OCI-LY3 (cell line): ENCODE measurements around the gene SNAP47.

ENCODE experiments used
- H2AFZ ChIP-seq: fragments of 200-600, 300-600 bp; shearing (Covaris generic); 2 replicates; pipeline ENCODE4 v1.6.0; 2014; ENCODE audit warnings: antibody characterized with exemption, low read depth, low read length
- H3K27ac ChIP-seq: fragments of 200-600, 300-600 bp; sonication (generic); 2 replicates; pipeline ENCODE4 v1.5.1; 2014; ENCODE audit warnings: mild to moderate bottlenecking, low read length, moderate library complexity, mixed read lengths
- H3K27me3 ChIP-seq: fragments of 200-600, 300-600 bp; sonication (generic); 2 replicates; pipeline ENCODE4 v1.6.1; 2014; ENCODE audit warnings: low read depth, low read length, mixed read lengths
- H3K36me3 ChIP-seq: fragments of 200-600, 300-600 bp; sonication (generic); replicated peaks from 2 replicates; pipeline ENCODE3; 2014; ENCODE audit warnings: low read depth, low read length, mixed read lengths
- H3K4me1 ChIP-seq: fragments of 300-600, 200-600 bp; sonication (generic); 2 replicates; pipeline ENCODE4 v1.6.1; 2014; ENCODE audit warnings: low read length, mixed read lengths
- H3K4me2 ChIP-seq: fragments of 200-600, 300-600 bp; sonication (generic); 2 replicates; pipeline ENCODE4 v1.6.1; 2014; ENCODE audit warnings: low read length, mixed read lengths
- H3K4me3 ChIP-seq: fragments of 300-600, 200-600 bp; sonication (generic); 2 replicates; pipeline ENCODE4 v1.5.1; 2014; ENCODE audit warnings: antibody characterized with exemption, mild to moderate bottlenecking, low read length, moderate library complexity
- H3K79me2 ChIP-seq: fragments of 300-600, 200-600 bp; shearing (Covaris generic); 2 replicates; pipeline ENCODE4 v1.6.1; 2014; ENCODE audit warnings: mild to moderate bottlenecking, low read length, mixed read lengths
- H3K9ac ChIP-seq: fragments of 300-600, 200-600 bp; shearing (Covaris generic); 2 replicates; pipeline ENCODE4 v1.6.0; 2014; ENCODE audit warnings: mild to moderate bottlenecking, low read length, moderate library complexity
- H3K9me3 ChIP-seq: fragments of 200-600, 300-600 bp; shearing (Covaris generic); 2 replicates; pipeline ENCODE4 v1.6.1; 2014; ENCODE audit warnings: low read length, mixed read lengths; ENCODE audit not compliant: insufficient read depth
- H4K20me1 ChIP-seq: fragments of 200-600, 300-600 bp; sonication (generic); 2 replicates; pipeline ENCODE4 v1.6.1; 2016; ENCODE audit warnings: low read length, mixed read lengths; ENCODE audit not compliant: insufficient read depth
- EZH2phosphoT487 ChIP-seq: fragments of 200-600 bp; shearing (Covaris generic); IDR thresholded peaks from 2 replicates; pipeline ENCODE4 v1.6.1; 2018; ENCODE audit warnings: antibody characterized with exemption, mixed run types, low read depth
- TF ChIP-seq, protein P1 (sequence below): fragments of 200-600, 300-600 bp; sonication (generic); IDR thresholded peaks from 2 replicates; pipeline ENCODE4 v1.5.1; 2014; ENCODE audit warnings: antibody characterized with exemption, low read length, low read depth

Gene SNAP47

DNA sequence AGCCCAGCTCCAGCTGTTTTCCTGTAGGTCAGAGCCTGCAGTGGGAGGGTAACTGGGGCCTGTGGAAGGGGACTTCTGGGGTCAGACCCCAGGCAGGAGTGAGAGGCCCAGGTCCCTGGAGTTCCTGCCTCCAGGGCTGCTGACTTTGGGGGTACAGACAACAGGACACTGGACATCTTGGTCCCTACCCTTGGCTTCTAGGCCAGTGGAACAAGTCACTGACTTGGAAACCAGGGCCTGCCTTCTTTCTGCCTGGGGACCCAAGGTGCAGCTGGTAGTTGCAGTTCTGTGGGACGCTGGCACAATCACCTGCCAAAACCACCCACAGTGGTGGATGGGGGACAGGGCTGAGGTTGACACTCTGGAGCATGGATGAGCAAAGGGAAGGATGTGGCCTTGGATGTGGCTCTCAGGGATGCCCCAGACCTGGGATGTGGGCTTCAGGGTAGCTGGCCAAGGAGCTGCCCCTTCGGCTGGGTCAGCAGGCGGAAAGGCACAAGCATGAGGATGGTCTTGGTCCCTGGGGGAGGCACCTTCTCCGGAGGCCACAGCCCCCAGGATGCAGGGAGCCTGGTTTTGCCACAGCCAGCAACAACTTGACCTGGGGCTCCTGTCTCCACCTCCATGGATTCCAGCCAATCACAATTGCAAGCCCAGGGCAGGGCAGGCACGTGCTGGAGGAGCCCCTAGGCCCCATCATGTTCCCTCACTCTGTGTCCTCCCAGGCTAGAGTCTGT is 5.9 kb upstream of the SNAP47 start:
- Histone ChIP-seq H3K4me1 (peaks cover 55% of the 10 kb centered on the region), H3K9me3 (peaks cover 10% of the 10 kb centered on the region; the same call in 1 of the 2 replicates), H3K9ac (peak overlapping the region; percentile 97), H3K4me2 (peak overlapping the region; percentile 98), H3K27me3 (no peaks in the 10 kb centered on the region), H3K27ac (peak overlapping the region; percentile 90), H3K4me3 (peak overlapping the region; percentile 95), H3K79me2 (peaks cover 51% of the 10 kb centered on the region), H3K36me3 (peaks cover 39% of the 10 kb centered on the region), H4K20me1 (peaks cover 14% of the 10 kb centered on the region), H2AFZ (no peak overlapping the region)
- TF ChIP-seq, protein P1, sequence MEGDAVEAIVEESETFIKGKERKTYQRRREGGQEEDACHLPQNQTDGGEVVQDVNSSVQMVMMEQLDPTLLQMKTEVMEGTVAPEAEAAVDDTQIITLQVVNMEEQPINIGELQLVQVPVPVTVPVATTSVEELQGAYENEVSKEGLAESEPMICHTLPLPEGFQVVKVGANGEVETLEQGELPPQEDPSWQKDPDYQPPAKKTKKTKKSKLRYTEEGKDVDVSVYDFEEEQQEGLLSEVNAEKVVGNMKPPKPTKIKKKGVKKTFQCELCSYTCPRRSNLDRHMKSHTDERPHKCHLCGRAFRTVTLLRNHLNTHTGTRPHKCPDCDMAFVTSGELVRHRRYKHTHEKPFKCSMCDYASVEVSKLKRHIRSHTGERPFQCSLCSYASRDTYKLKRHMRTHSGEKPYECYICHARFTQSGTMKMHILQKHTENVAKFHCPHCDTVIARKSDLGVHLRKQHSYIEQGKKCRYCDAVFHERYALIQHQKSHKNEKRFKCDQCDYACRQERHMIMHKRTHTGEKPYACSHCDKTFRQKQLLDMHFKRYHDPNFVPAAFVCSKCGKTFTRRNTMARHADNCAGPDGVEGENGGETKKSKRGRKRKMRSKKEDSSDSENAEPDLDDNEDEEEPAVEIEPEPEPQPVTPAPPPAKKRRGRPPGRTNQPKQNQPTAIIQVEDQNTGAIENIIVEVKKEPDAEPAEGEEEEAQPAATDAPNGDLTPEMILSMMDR, result no peak

DNA sequence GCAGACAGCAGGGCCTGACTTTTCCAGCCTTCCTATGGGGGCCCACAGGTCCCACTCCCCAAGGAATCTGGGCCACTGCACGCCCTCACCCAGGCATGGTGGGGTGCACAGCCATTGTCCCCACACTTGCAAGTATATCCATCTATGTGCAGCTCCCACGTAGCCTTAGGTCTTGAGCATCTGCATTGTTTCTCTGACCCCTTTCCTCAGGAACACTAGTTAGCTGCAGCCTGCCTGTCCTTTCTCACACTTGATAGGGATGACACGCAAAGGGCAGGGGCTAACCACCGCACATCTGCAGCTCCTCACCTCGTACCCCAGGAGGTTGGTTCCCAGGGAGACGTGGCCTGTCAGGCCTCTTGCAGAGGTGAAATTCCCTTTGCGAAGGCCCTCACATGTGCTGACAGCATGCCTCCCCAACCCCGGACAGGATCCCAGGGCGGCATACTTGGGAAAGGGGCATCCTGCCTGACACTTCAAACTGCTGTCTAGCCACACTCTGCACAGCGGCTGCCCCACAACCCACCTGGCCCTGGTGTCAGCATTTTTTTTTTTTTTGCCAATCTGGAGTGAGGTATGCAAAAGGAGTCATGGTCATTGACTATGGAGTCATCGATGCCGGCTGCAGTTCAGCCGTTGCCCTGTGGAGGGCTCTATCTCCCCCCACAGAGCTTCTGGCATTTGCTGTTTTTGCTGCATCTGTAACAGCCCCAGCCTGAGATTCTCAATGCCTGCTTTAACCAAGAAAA is 5.2 kb upstream of the SNAP47 start:
- peak overlapping the region; percentile 95 for H3K4me3 ChIP-seq
- H3K4me2 ChIP-seq, result peak overlapping the region; percentile 98
- H3K27ac ChIP-seq, result peak overlapping the region; percentile 90
- peaks cover 39% of the 10 kb centered on the region for H3K36me3 ChIP-seq
- H3K27me3 ChIP-seq, result no peaks in the 10 kb centered on the region
- no peak overlapping the region for H2AFZ ChIP-seq
- H3K79me2 ChIP-seq, result peaks cover 58% of the 10 kb centered on the region
- H3K9me3 ChIP-seq, result peaks cover 9% of the 10 kb centered on the region; the same call in 1 of the 2 replicates
- peaks cover 55% of the 10 kb centered on the region for H3K4me1 ChIP-seq
- peaks cover 14% of the 10 kb centered on the region for H4K20me1 ChIP-seq
- peak overlapping the region; percentile 97; the same call in 1 of the 2 replicates for H3K9ac ChIP-seq
- TF ChIP-seq, protein P1, result peak; percentile 73
- no peak for TF ChIP-seq EZH2phosphoT487

DNA sequence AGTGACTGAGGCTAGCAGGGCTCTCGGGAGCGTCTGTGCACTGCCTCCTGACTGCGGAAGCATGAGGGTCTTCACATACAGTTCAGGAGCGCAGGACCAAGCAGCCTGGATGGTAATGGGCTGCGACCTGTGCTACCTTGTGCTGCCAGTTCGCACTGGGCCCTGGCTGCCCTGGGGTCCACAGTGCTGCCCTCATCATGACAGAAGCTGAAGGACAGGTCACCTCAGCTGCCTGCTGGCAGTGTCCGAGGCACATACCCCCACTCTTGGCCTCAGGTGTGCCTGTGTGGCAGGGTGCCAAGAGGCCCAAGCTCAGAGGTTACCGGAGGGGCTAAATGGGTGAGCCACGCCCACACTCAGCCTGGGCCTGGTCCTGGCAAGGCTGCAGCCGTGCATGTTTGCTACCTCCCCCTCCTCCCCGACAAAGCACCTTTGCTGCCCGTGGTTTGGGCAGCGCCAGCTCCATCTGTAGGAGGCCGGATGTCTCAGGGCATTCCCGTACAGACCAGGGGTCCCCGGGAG is 4.5 kb upstream of the SNAP47 start:
- Histone ChIP-seq H3K4me3 (peak overlapping the region; percentile 26; the same call in 1 of the 2 replicates), H3K9me3 (peaks cover 4% of the 10 kb centered on the region; the same call in 1 of the 2 replicates), H3K4me1 (peaks cover 55% of the 10 kb centered on the region), H2AFZ (no peak overlapping the region), H4K20me1 (peaks cover 14% of the 10 kb centered on the region), H3K9ac (0 out of 2 replicates have a peak overlapping the region, but pooled peaks have one; percentile 4), H3K36me3 (peaks cover 39% of the 10 kb centered on the region), H3K79me2 (peaks cover 65% of the 10 kb centered on the region), H3K27me3 (no peaks in the 10 kb centered on the region), H3K27ac (peak overlapping the region; percentile 90), H3K4me2 (peak overlapping the region; percentile 98)
- TF ChIP-seq EZH2phosphoT487, result no peak
- TF ChIP-seq, protein P1, result no peak

- TF ChIP-seq EZH2phosphoT487, result no peak
- TF ChIP-seq, protein P1, result no peak
- H3K79me2 ChIP-seq, result peaks cover 70% of the 10 kb centered on the region
- H2AFZ ChIP-seq, result no peak overlapping the region
- H4K20me1 ChIP-seq, result peaks cover 14% of the 10 kb centered on the region
- H3K27me3 ChIP-seq, result no peaks in the 10 kb centered on the region
- H3K27ac ChIP-seq, result peak overlapping the region; percentile 90
- H3K9ac ChIP-seq, result no peak overlapping the region
- peaks cover 55% of the 10 kb centered on the region for H3K4me1 ChIP-seq
- H3K36me3 ChIP-seq, result peaks cover 39% of the 10 kb centered on the region
- H3K4me2 ChIP-seq, result peak overlapping the region; percentile 98; the same call in 1 of the 2 replicates
- H3K9me3 ChIP-seq, result peaks cover 4% of the 10 kb centered on the region; the same call in 1 of the 2 replicates
- H3K4me3 ChIP-seq, result no peak overlapping the region
Measured at GRCh38 chr1:227731241-227731677, 4.0 kb upstream of the SNAP47 start.
